Naive thymus-derived CD4-positive, alpha-beta T cell (primary cell): ENCODE results near the gene ZNF451. TPM values are rescaled to one million over a fixed set of nuclear protein-coding genes. Genes with fewer than 3 reads are reported as not detected.
A peak's percentile ranks its signal among the peaks of the same experiment; 100 is the strongest.

Experiments used
- ATAC-seq: fragments of 150-1000 bp; cut with Tn5 transposase; 2 replicates; pipeline ENCODE4 v1.10.0; 2021; ENCODE audit warnings: mild to moderate bottlenecking, moderate library complexity
- CTCF ChIA-PET: fragments of 350-600 bp; sonication (Branson Sonifier 250); formaldehyde crosslinking; loops from one replicate; lab custom pipeline; 2021; ENCODE audit warnings: antibody characterized with exemption; lab: Charles Lee
- POLR2A ChIA-PET: fragments of 350-600 bp; sonication (Branson Sonifier 250); formaldehyde crosslinking; loops from one replicate; lab custom pipeline; 2021; ENCODE audit warnings: antibody characterized with exemption, inconsistent platforms; lab: Charles Lee
- DNase-seq, 9 donors: peaks; one replicate each; pipeline versions ENCODE4 v3.0.0 to v3.0.0-alpha.2; 2020 to 2022; ENCODE audit warnings: mixed read lengths in 1 of 9
- H3K27ac ChIP-seq: one replicate; pipeline ENCODE4 v1.7.0; 2013; ENCODE audit warnings: mild to moderate bottlenecking, low read depth, low read length, moderate library complexity
- H3K27me3 ChIP-seq, 2 donors: one replicate each; pipeline ENCODE4 v1.7.0; 2013; ENCODE audit warnings: low read length in 2 of 2, mild to moderate bottlenecking in 2 of 2, moderate library complexity in 2 of 2; ENCODE audit not compliant: control insufficient read depth in 2 of 2, insufficient read depth in 2 of 2
- H3K36me3 ChIP-seq, 3 experiments: 1 replicate in 2 of 3; 2 replicates in 1 of 3; pipeline ENCODE4 v1.7.0; 2013; ENCODE audit warnings: low read length in 3 of 3, mild to moderate bottlenecking in 3 of 3, moderate library complexity in 1 of 3; ENCODE audit not compliant: insufficient read depth in 3 of 3, control insufficient read depth in 2 of 3
- H3K4me1 ChIP-seq, 2 donors: one replicate each; pipeline ENCODE4 v1.7.0; 2013; ENCODE audit warnings: low read length in 2 of 2, mild to moderate bottlenecking in 2 of 2, moderate library complexity in 1 of 2; ENCODE audit not compliant: control insufficient read depth in 2 of 2, insufficient read depth in 2 of 2
- H3K4me3 ChIP-seq: 2 replicates; pipeline ENCODE4 v1.7.0; 2013; ENCODE audit warnings: mild to moderate bottlenecking, low read length
- H3K9me3 ChIP-seq, 3 experiments: 1 replicate in 2 of 3; 2 replicates in 1 of 3; pipeline ENCODE4 v1.7.0; 2013; ENCODE audit warnings: low read length in 3 of 3; ENCODE audit not compliant: control insufficient read depth in 2 of 3
- H3K27ac Mint-ChIP-seq, 9 donors: one replicate each; pipeline ENCODE4 v1.8.0; 2020 to 2022; ENCODE audit warnings: mixed read lengths in 9 of 9, mild to moderate bottlenecking in 8 of 9, moderate library complexity in 5 of 9, inconsistent platforms in 2 of 9
- H3K27me3 Mint-ChIP-seq, 5 donors: one replicate each; pipeline ENCODE4 v1.8.0; 2021 to 2022; ENCODE audit warnings: mixed read lengths in 5 of 5, mild to moderate bottlenecking in 1 of 5
- H3K36me3 Mint-ChIP-seq, 5 donors: one replicate each; pipeline ENCODE4 v1.8.0; 2020 to 2022; ENCODE audit warnings: mixed read lengths in 5 of 5, mild to moderate bottlenecking in 3 of 5, inconsistent platforms in 1 of 5
- H3K4me1 Mint-ChIP-seq, 7 donors: one replicate each; pipeline ENCODE4 v1.8.0; 2020 to 2022; ENCODE audit warnings: mixed read lengths in 7 of 7, mild to moderate bottlenecking in 3 of 7, inconsistent platforms in 1 of 7
- H3K4me3 Mint-ChIP-seq, 10 donors: one replicate each; pipeline ENCODE4 v1.8.0; 2020 to 2022; ENCODE audit warnings: mild to moderate bottlenecking in 10 of 10, mixed read lengths in 10 of 10, moderate library complexity in 6 of 10, inconsistent platforms in 2 of 10
- H3K9me3 Mint-ChIP-seq, 11 donors: one replicate each; pipeline ENCODE4 v1.8.0; 2020 to 2022; ENCODE audit warnings: mixed read lengths in 11 of 11, mild to moderate bottlenecking in 4 of 11, inconsistent platforms in 1 of 11, moderate library complexity in 1 of 11
- intact Hi-C, 2 donors: fragments of 100-400 bp; cut with micrococcal nuclease; formaldehyde crosslinking; loops; one replicate each; pipeline ENCODE4 v1.15.1; 2023
- polyA plus RNA-seq, 2 donors: library from polyadenylated mRNA; unstranded; fragments of 300-500 nt; fragmentation: Illumina TruSeq; gene quantifications; one replicate each; pipeline ENCODE4 v1.2.3, GENCODE V29; 2021
- total RNA-seq, 6 experiments: library from RNA in 5 of 6; stranded (reverse) in 5 of 6; gene quantifications; 1 replicate in 5 of 6; 2 replicates in 1 of 6; pipeline ENCODE4 v1.2.3 and lab custom pipeline; 2021 to 2026

ZNF451 gene
- total and polyA plus RNA-seq, 7 experiments from 2014 or later: 29.8 to 116 (median 96.2) TPM

DNA sequence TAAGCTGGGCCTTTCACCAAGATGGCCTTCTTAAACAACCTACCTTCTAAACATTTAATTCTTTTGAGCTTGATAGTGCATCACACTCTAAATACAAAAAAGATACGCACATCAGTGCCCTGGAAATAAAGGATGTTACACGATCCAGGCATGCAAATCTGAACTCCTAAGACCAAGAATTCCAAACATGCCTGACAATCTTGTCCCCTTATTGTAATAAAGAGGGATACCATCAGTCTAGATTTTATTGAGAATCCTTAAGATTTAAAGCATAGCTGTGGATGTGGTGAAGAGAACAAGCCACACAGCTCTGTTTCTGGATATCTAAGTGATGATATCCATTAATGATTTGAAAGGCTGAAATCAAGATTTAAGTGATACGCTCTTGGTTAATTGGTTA, 13.0 kb downstream of the ZNF451 start:
- Mint-ChIP-seq H3K27me3 (no peaks in the 10 kb centered on the region), H3K36me3 (peaks cover 24 to 81% (median 72%) of the 10 kb centered on the region in 5 donors)
- intact Hi-C loops: no loop called here

DNA sequence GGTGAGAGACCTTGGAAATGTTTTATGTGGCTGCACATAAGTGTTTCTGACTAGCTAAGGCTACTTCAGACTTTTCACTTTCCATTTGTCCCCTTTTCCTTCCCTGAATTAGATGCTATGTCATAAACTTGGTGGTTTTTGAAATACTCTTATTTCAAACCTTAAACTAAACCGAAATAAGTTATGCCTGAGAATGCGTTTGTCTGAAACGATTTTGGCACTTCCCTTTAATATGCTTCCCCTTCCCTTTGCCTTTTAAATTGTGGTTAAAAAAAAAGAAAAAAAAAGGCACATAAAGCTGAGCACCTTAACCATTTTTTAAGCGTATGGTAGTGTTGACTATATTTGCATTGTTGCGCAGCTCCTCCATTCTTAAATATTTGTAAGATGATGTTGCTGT, 14.3 kb downstream of the ZNF451 start:
- Histone ChIP-seq H3K9me3 (no peaks in the 10 kb centered on the region), H3K4me1 (no peaks in the 10 kb centered on the region), H3K36me3 (peaks cover 22 to 42% (median 22%) of the 10 kb centered on the region in 3 experiments), H3K27ac (no peak overlapping the region), H3K4me3 (no peak overlapping the region), H3K27me3 (no peaks in the 10 kb centered on the region)
- no peaks in the 10 kb centered on the region for H3K27me3 Mint-ChIP-seq
- DNase-seq (no peak), ATAC-seq (no peak)
- POLR2A ChIA-PET: no interaction called here
- H3K36me3 Mint-ChIP-seq: peaks cover 24 to 77% (median 65%) of the 10 kb centered on the region in 5 donors
- CTCF ChIA-PET: no interaction called here
- no peaks in the 10 kb centered on the region for H3K9me3 Mint-ChIP-seq
- intact Hi-C loops: no loop called here
- peak overlapping the region in 2 of 10 donors; percentile 6 to 10 for H3K4me3 Mint-ChIP-seq
- no peak overlapping the region for H3K27ac Mint-ChIP-seq
- peaks cover 30 to 77% (median 45%) of the 10 kb centered on the region in 7 donors for H3K4me1 Mint-ChIP-seq

More for the DNA sequence above, 13.0 kb downstream of the ZNF451 start:
- no peak for ATAC-seq
- no peak overlapping the region for H3K4me3 Mint-ChIP-seq
- Histone ChIP-seq H3K36me3 (peaks cover 22 to 51% (median 23%) of the 10 kb centered on the region in 3 experiments), H3K27me3 (no peaks in the 10 kb centered on the region), H3K27ac (no peak overlapping the region), H3K4me3 (no peak overlapping the region), H3K4me1 (no peaks in the 10 kb centered on the region), H3K9me3 (no peaks in the 10 kb centered on the region)
- no peak for DNase-seq
- ChIA-PET CTCF (no interaction called here), POLR2A (no interaction called here)
- H3K27ac Mint-ChIP-seq: no peak overlapping the region
- H3K4me1 Mint-ChIP-seq: peaks cover 24 to 76% (median 46%) of the 10 kb centered on the region in 7 donors
- H3K9me3 Mint-ChIP-seq: no peaks in the 10 kb centered on the region

DNA sequence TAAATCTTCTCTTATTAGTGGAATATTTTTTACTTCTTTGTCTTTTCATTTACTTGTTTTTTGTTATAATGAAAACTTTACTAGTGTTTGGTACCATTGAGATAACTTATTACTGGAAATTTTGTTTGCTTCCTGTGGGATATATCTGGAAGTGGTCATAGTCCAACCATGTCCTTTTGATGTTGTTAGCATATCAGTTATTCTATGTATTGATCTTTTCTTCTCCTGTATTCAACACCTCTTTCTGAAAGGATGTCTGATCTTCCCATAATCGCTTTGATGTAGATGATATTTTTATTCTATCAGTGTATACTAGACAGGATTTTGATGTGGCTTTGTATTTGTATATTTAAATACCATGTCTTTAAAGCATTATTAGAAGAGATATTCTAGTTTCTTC, 17.0 kb downstream of the ZNF451 start:
- ChIA-PET CTCF (no interaction called here), POLR2A (no interaction called here)
- Histone ChIP-seq H3K9me3 (no peaks in the 10 kb centered on the region), H3K27me3 (no peaks in the 10 kb centered on the region), H3K36me3 (peaks cover 0 to 20% (median 6%) of the 10 kb centered on the region in 3 experiments), H3K4me3 (no peak overlapping the region), H3K27ac (no peak overlapping the region), H3K4me1 (no peaks in the 10 kb centered on the region)
- Mint-ChIP-seq H3K4me1 (peaks cover 32 to 72% (median 51%) of the 10 kb centered on the region in 7 donors), H3K4me3 (no peak overlapping the region), H3K9me3 (no peaks in the 10 kb centered on the region), H3K36me3 (peaks cover 15 to 57% (median 47%) of the 10 kb centered on the region in 5 donors), H3K27me3 (no peaks in the 10 kb centered on the region), H3K27ac (no peak overlapping the region)
- DNase-seq (no peak), ATAC-seq (no peak)
- intact Hi-C loops: no loop called here

DNA sequence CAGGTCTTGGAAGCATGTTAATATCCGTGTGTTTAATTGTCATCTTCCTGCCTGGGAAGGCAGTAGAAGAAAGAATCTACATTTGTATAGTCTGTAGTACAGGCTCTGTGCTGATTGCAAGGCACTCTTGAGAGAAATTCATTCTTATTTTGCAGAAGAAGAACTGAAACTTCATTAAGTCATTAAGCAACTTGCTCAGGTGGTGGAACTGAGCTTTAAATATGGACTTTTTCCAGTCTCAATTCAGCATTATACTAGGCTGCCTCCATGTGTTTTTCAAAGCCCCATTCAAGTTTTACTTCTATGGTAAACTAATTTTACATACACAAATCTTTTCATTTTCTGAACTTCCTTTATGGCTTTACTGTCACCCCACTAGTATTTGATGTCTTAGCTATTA, 18.7 kb downstream of the ZNF451 start:
- Mint-ChIP-seq H3K4me1 (peaks cover 31 to 69% (median 52%) of the 10 kb centered on the region in 7 donors), H3K9me3 (no peaks in the 10 kb centered on the region), H3K27ac (peak overlapping the region in 1 of 9 donors; percentile 8), H3K27me3 (no peaks in the 10 kb centered on the region), H3K4me3 (no peak overlapping the region), H3K36me3 (peaks cover 15 to 46% (median 42%) of the 10 kb centered on the region in 5 donors)
- no peaks in the 10 kb centered on the region for H3K4me1 ChIP-seq
- ATAC-seq (no peak), DNase-seq (no peak)
- no peak overlapping the region for H3K27ac ChIP-seq
- intact Hi-C loops: no loop called here
- POLR2A ChIA-PET: interaction anchor here (0.8 kb wide), 1 partner anchor 112 kb away, joined by 3 read pairs; no protein-coding TSS in a partner anchor
- no peaks in the 10 kb centered on the region for H3K9me3 ChIP-seq
- CTCF ChIA-PET: interaction anchor here (0.7 kb wide), 1 partner anchor 31 kb away, joined by 4 read pairs; no protein-coding TSS in a partner anchor
- H3K27me3 ChIP-seq: no peaks in the 10 kb centered on the region
- H3K36me3 ChIP-seq: peaks cover 0 to 4% (median under 1%) of the 10 kb centered on the region in 3 experiments
- no peak overlapping the region for H3K4me3 ChIP-seq

DNA sequence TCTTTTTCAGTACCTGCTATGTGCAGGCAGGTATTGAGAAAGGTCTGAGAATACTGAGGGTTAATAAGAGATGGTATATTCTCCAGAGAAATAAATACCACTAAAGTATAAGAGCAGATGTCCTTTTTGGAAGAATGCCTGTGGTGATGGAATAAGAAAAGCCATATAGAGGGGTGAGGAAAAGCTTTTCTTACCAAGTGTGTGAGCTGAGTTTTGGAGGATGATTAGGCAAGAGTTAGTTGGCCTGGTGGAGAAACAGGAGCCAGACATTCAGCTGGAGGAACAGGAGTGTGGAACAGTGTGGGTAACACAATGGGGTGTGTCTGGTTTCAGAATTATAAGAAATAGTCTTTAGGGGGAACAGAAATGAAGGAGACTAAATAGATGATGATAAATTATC, 19.9 kb downstream of the ZNF451 start:
- peaks cover 11 to 39% (median 33%) of the 10 kb centered on the region in 5 donors for H3K36me3 Mint-ChIP-seq
- H3K9me3 ChIP-seq: no peaks in the 10 kb centered on the region
- H3K4me1 Mint-ChIP-seq: peaks cover 23 to 60% (median 44%) of the 10 kb centered on the region in 7 donors
- no peak overlapping the region for H3K27ac ChIP-seq
- DNase-seq: no peak
- intact Hi-C loops: no loop called here
- CTCF ChIA-PET: no interaction called here
- peaks cover 0 to 4% (median 0%) of the 10 kb centered on the region in 3 experiments for H3K36me3 ChIP-seq
- no peaks in the 10 kb centered on the region for H3K9me3 Mint-ChIP-seq
- H3K4me3 ChIP-seq: no peak overlapping the region
- no peaks in the 10 kb centered on the region for H3K4me1 ChIP-seq
- H3K27ac Mint-ChIP-seq: no peak overlapping the region
- no peak for ATAC-seq
- no peak overlapping the region for H3K4me3 Mint-ChIP-seq
- no peaks in the 10 kb centered on the region for H3K27me3 ChIP-seq
- POLR2A ChIA-PET: no interaction called here
- no peaks in the 10 kb centered on the region for H3K27me3 Mint-ChIP-seq

DNA sequence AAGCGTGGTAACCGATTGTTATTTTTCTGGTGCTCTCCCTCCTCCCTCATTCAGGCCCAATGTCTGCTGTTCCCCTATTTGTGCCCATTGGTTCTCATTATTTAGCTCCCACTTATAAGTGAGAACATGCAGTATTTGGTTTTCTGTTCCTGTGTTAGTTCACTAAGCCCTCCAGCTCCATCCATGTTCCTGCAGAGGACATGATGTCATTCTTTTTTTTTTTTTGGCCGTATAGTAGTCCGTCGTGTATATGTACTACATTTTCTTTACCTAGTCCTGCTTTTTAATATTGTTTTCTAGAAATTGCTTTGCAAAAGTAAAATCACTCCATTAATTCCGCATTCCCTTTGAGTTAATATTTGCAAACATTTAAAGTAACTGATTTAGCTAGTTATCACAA, 23.1 kb downstream of the ZNF451 start:
- H3K27ac ChIP-seq: no peak overlapping the region
- no peaks in the 10 kb centered on the region for H3K9me3 Mint-ChIP-seq
- H3K27me3 ChIP-seq: no peaks in the 10 kb centered on the region
- H3K4me1 ChIP-seq: no peaks in the 10 kb centered on the region
- intact Hi-C loops: no loop called here
- DNase-seq: no peak
- no peak overlapping the region for H3K4me3 Mint-ChIP-seq
- peaks cover 0 to 4% (median 0%) of the 10 kb centered on the region in 3 experiments for H3K36me3 ChIP-seq
- peaks cover 20 to 59% (median 42%) of the 10 kb centered on the region in 7 donors for H3K4me1 Mint-ChIP-seq
- ChIA-PET CTCF (interaction anchor here (0.5 to 0.6 kb wide), 2 partner anchors 90 to 577 kb away, joined by 3 read pairs; no protein-coding TSS in a partner anchor), POLR2A (no interaction called here)
- no peaks in the 10 kb centered on the region for H3K9me3 ChIP-seq
- H3K36me3 Mint-ChIP-seq: peaks cover 10 to 38% (median 18%) of the 10 kb centered on the region in 5 donors
- no peak overlapping the region for H3K4me3 ChIP-seq
- no peak overlapping the region for H3K27ac Mint-ChIP-seq
- H3K27me3 Mint-ChIP-seq: no peaks in the 10 kb centered on the region
- no peak for ATAC-seq

DNA sequence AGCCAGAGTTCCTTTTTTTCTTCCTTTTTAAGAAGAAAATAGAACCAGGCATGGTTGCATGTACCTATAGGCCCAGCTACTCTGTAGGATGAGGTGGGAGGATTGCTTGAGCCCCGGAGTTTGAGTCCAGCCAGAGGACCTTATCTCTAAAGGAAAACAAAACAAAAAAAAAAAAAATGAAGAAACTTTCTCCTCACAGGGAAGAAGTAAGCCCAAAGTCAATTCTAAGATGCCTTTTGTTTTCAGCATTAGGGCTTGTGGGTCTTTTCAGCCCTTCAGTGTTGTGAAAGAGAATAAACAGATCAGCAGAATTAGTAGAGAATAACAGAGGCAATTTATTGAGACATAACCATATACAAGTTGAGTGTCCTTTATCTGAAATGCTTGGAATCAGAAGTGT, 26.8 kb downstream of the ZNF451 start:
- peaks cover 0 to 10% (median 0%) of the 10 kb centered on the region in 11 donors for H3K9me3 Mint-ChIP-seq
- ATAC-seq (no peak), DNase-seq (no peak)
- Histone ChIP-seq H3K27ac (no peak overlapping the region), H3K27me3 (no peaks in the 10 kb centered on the region), H3K36me3 (no peaks in the 10 kb centered on the region), H3K4me1 (no peaks in the 10 kb centered on the region), H3K4me3 (no peak overlapping the region), H3K9me3 (no peaks in the 10 kb centered on the region)
- ChIA-PET POLR2A (no interaction called here), CTCF (no interaction called here)
- peaks cover 13 to 45% (median 25%) of the 10 kb centered on the region in 5 donors for H3K36me3 Mint-ChIP-seq
- H3K27ac Mint-ChIP-seq: no peak overlapping the region
- H3K4me1 Mint-ChIP-seq: peaks cover 11 to 55% (median 42%) of the 10 kb centered on the region in 7 donors
- intact Hi-C loops: no loop called here
- H3K4me3 Mint-ChIP-seq: no peak overlapping the region
- no peaks in the 10 kb centered on the region for H3K27me3 Mint-ChIP-seq
